GM23248 (cell line): Measurements from ENCODE around the gene RAD21L1. TPM values are rescaled to one million over a fixed set of nuclear protein-coding genes. Genes with fewer than 3 reads are reported as not detected.

Experiments used
- DNase-seq: peaks from one replicate; pipeline ENCODE4 v3.0.0-alpha.2; 2015
- H2AFZ ChIP-seq: fragments of 200-600 bp; sonication (generic); 2 replicates; pipeline ENCODE4 v1.6.1; 2016; ENCODE audit warnings: antibody characterized with exemption
- H3F3A ChIP-seq: fragments of 200-600 bp; sonication (generic); 2 replicates; pipeline ENCODE4 v1.6.1; 2016; ENCODE audit warnings: mild to moderate bottlenecking, antibody characterized with exemption, mixed run types; ENCODE audit not compliant: insufficient read depth
- H3K27ac ChIP-seq: fragments of 200-600 bp; sonication (generic); 2 replicates; pipeline ENCODE4 v1.5.1; 2016; ENCODE audit warnings: mild to moderate bottlenecking
- H3K27me3 ChIP-seq: fragments of 200-600 bp; sonication (generic); replicated peaks from 2 replicates; pipeline ENCODE4 v1.6.1; 2016; ENCODE audit warnings: mild to moderate bottlenecking; ENCODE audit not compliant: insufficient read depth
- H3K36me3 ChIP-seq: fragments of 200-600 bp; sonication (generic); 2 replicates; pipeline ENCODE4 v1.6.1; 2016; ENCODE audit warnings: low read depth, mild to moderate bottlenecking
- H3K4me1 ChIP-seq: fragments of 200-600 bp; sonication (generic); 2 replicates; pipeline ENCODE4 v1.6.1; 2016; ENCODE audit warnings: mild to moderate bottlenecking; ENCODE audit not compliant: insufficient read depth
- H3K4me2 ChIP-seq: fragments of 200-600 bp; sonication (generic); one replicate; pipeline ENCODE4 v1.6.1; 2016; ENCODE audit warnings: mild to moderate bottlenecking; ENCODE audit not compliant: unreplicated experiment
- H3K4me3 ChIP-seq: fragments of 200-600 bp; sonication (generic); 2 replicates; pipeline ENCODE4 v1.5.1; 2016; ENCODE audit warnings: mild to moderate bottlenecking
- H3K79me2 ChIP-seq: fragments of 200-600 bp; sonication (generic); 2 replicates; pipeline ENCODE4 v1.6.1; 2016; ENCODE audit warnings: mild to moderate bottlenecking; ENCODE audit not compliant: insufficient read depth
- H3K9ac ChIP-seq: fragments of 200-600 bp; sonication (generic); 2 replicates; pipeline ENCODE4 v1.6.1; 2016; ENCODE audit warnings: mild to moderate bottlenecking
- H3K9me2 ChIP-seq: fragments of 200-600 bp; sonication (generic); 2 replicates; pipeline ENCODE4 v1.6.1; 2016; ENCODE audit warnings: mixed run types, mild to moderate bottlenecking, moderate library complexity; ENCODE audit not compliant: insufficient read depth
- H3K9me3 ChIP-seq: fragments of 200-600 bp; sonication (generic); one replicate; pipeline ENCODE4 v1.6.1; 2017; ENCODE audit warnings: low read depth
- H4K20me1 ChIP-seq: fragments of 200-600 bp; sonication (generic); 2 replicates; pipeline ENCODE4 v1.6.0; 2016; ENCODE audit not compliant: insufficient read depth
- EZH2 ChIP-seq: fragments of 200-600 bp; sonication (generic); IDR thresholded peaks from 2 replicates; pipeline ENCODE4 v1.6.1; 2018; ENCODE audit warnings: antibody characterized with exemption, mild to moderate bottlenecking; ENCODE audit not compliant: insufficient read depth, poor library complexity, severe bottlenecking
- EZH2phosphoT487 ChIP-seq: fragments of 200-600 bp; sonication (generic); IDR thresholded peaks from 2 replicates; pipeline ENCODE4 v1.6.1; 2018; ENCODE audit warnings: antibody characterized with exemption, moderate library complexity, mild to moderate bottlenecking, low read depth; ENCODE audit not compliant: insufficient read depth
- WGBS, 2 experiments: methylation state at CpG; one replicate each; pipeline ENCODE4 v1.1.6; 2015 to 2017; ENCODE audit warnings: low lambda C conversion rate in 2 of 2, low coverage in 1 of 2; ENCODE audit errors: missing lambda C conversion rate in 2 of 2; 5-methylcytosine and 5-hydroxymethylcytosine counted together
- in situ Hi-C: fragments of 300-500 bp; cut with MboI; formaldehyde crosslinking; loops from 2 replicates; pipeline ENCODE4 v1.15.0; 2020
- polyA plus RNA-seq: library from polyadenylated mRNA; unstranded; fragments of >200 nt; fragmentation: Nextera tagmentation; extraction: Ambion mirVana; gene quantifications from 2 replicates; pipeline ENCODE4 v1.2.1, GENCODE V29; 2016
- total RNA-seq: library from RNA; depleted of rRNA; stranded (reverse); fragments of >200 nt; shearing (Covaris generic); gene quantifications from 2 replicates; pipeline ENCODE4 v1.2.3, GENCODE V29; 2014

RAD21L1 gene
- total and polyA plus RNA-seq, 2 experiments from 2014 or later: 0.16 TPM; not detected in 1

DNA sequence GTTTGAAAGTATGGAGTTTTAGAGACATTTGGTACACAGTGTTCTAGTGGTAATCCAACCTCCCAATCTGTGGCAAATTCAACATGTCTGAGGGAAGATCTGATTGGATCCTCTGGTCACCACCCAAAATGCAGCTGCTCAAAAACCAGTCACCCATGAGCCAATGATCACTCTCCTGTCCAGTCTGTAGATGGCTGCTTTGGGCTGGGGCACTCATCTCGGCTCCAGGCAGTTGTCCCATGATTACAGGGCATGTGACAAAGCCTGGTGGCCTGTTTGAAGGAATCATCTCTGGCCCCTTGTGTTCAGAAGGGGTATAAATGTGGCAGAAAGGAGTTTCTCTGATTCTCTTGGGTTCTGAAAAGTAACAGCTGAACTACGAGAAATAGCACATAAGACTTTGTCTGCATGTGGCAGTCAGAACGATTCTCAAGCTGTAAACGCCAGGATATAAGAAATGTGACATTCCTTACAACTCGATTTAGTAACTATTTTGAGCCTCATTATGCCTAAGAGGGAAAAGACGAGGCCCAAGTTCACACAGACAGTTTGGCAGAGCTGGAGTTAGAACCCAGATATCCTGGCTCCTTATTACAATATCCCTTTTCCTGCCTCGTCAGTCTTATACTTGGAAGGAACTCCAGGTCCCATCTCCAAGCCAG is 26.5 kb upstream of the RAD21L1 start:
- Histone ChIP-seq H3K27ac (no peak overlapping the region), H3K27me3 (peaks cover 29% of the 10 kb centered on the region), H3K4me3 (no peak overlapping the region), H2AFZ (no peak overlapping the region), H4K20me1 (no peaks in the 10 kb centered on the region), H3K4me1 (no peaks in the 10 kb centered on the region), H3K9ac (no peak overlapping the region), H3K4me2 (no peak overlapping the region), H3F3A (no peaks in the 10 kb centered on the region), H3K9me3 (no peaks in the 10 kb centered on the region), H3K79me2 (no peaks in the 10 kb centered on the region), H3K36me3 (no peaks in the 10 kb centered on the region), H3K9me2 (no peaks in the 10 kb centered on the region)
- in situ Hi-C loops: no loop called here
- 15 to 21% methylated on average over 7 of the region's 7 CpGs for WGBS, 2 experiments
- TF ChIP-seq EZH2phosphoT487: no peak
- no peak for DNase-seq

DNA sequence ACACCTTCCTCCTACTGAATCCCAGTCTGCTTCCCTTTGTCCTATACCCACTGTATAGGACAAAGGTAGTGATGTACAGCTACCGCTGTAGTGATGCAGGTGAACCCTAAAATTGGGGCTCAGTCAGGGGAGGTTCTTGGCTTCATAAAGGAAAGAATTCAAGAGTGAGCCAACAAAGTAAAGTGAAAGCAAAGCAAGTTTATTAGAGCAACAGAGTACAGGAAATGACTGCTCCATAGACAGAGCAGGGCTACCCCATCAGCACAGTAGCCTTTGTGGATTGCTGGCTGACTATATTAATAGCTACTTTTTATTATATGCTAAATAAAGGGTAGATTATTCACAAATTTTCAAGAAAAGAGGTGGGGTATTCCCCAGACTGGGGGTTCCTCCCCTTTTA is 25.9 kb upstream of the RAD21L1 start:
- H3F3A ChIP-seq: no peaks in the 10 kb centered on the region
- no peak overlapping the region for H2AFZ ChIP-seq
- H3K27ac ChIP-seq: no peak overlapping the region
- no peaks in the 10 kb centered on the region for H4K20me1 ChIP-seq
- H3K9me2 ChIP-seq: no peaks in the 10 kb centered on the region
- H3K4me3 ChIP-seq: no peak overlapping the region
- H3K27me3 ChIP-seq: peaks cover 29% of the 10 kb centered on the region
- H3K9me3 ChIP-seq: no peaks in the 10 kb centered on the region
- no peak overlapping the region for H3K4me2 ChIP-seq
- no peaks in the 10 kb centered on the region for H3K79me2 ChIP-seq
- H3K36me3 ChIP-seq: no peaks in the 10 kb centered on the region
- TF ChIP-seq EZH2: no peak
- no peak for TF ChIP-seq EZH2phosphoT487
- H3K9ac ChIP-seq: no peak overlapping the region
- DNase-seq: no peak
- WGBS, 2 experiments: 89 to 91% methylated on average over 1 of the region's 1 CpG
- no peaks in the 10 kb centered on the region for H3K4me1 ChIP-seq
- in situ Hi-C loops: loop anchor here (25.0 kb wide), 1 partner anchor 388 kb away; no protein-coding TSS in a partner anchor

DNA sequence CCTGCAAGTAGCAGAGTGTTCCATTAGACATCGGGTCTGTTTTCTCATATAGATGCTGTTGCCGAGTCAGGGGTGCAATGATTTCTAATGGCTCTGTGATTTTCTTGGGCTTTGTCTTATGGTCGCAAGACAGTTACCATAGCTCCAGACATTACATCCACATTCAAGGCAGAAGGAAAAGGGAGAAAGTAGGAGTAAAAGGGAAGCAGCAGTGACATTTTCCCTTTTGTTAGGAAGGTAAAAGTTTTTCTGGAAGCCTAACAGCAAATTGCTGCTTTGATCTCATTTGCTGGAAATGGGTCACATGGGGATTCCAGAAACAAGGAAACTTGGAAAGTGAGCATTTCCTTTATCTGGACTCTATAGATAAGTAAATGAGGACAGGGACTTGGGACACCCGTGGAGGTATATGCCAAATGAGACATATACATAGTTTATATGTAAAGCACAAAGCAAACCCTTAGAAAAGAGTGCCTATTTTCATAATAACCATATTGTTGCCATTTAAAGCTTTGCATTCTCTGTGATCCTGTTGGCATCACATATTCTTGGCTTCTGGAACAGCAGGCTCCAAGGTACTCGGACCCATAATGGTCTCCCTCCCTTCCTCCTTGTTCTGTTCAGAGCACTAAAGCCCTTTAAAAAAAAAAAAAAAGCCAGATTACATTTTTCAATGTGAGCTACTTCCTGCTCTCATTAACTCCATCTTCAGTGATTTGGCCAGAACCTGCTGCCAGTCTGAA is 22.9 kb upstream of the RAD21L1 start, which contains the start of gene C20orf202:
Gene C20orf202 (plus strand): TSS at position 693 of the 743 bp plus-strand sequence. CDS start 132 bp downstream, outside the sequence.
- Histone ChIP-seq H3K36me3 (no peaks in the 10 kb centered on the region), H4K20me1 (no peaks in the 10 kb centered on the region), H3K4me2 (no peak within 1 kb of the TSS), H3K4me3 (no peak within 1 kb of the TSS), H3K27ac (no peak within 1 kb of the TSS), H3K79me2 (no peaks in the 10 kb centered on the region), H3K9ac (no peak within 1 kb of the TSS), H3K27me3 (peaks cover 34% of the 10 kb centered on the region), H3K9me2 (no peaks in the 10 kb centered on the region), H3K4me1 (no peaks in the 10 kb centered on the region), H3K9me3 (no peaks in the 10 kb centered on the region), H3F3A (no peaks in the 10 kb centered on the region), H2AFZ (no peak within 1 kb of the TSS)
- TF ChIP-seq EZH2 (no peak), EZH2phosphoT487 (no peak)
- WGBS, 2 experiments: 44 to 50% methylated on average over 5 of the region's 5 CpGs
- DNase-seq: no peak
- in situ Hi-C loops: loop anchor here (25.0 kb wide), 1 partner anchor 391 kb away; no protein-coding TSS in a partner anchor

DNA sequence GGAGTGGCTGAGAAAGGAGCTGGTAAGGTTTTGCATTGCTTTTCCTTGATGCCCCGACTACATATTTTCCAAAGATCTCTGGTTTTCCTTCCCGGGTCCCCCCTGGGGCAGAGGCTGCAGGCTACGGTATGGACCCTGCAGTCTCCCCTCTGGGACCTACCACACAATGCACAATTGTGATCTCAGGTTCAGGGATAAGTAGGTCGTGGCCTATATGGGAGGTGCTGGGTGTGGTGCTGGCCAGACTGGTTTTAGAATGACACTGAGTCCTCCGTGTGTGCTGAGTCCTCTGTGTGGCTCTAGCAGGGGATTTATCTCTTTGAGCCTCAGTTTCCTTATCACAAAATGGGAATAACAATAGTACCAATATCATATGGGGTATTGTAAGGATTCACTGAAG is 22.2 kb upstream of the RAD21L1 start:
- TF ChIP-seq EZH2phosphoT487 (no peak), EZH2 (no peak)
- H3K9me3 ChIP-seq: no peaks in the 10 kb centered on the region
- no peak overlapping the region for H3K4me2 ChIP-seq
- no peaks in the 10 kb centered on the region for H4K20me1 ChIP-seq
- no peaks in the 10 kb centered on the region for H3K36me3 ChIP-seq
- DNase-seq: no peak
- in situ Hi-C loops: loop anchor here (25.0 kb wide), 1 partner anchor 391 kb away; no protein-coding TSS in a partner anchor
- no peak overlapping the region for H3K9ac ChIP-seq
- H3K4me1 ChIP-seq: no peaks in the 10 kb centered on the region
- H3K79me2 ChIP-seq: no peaks in the 10 kb centered on the region
- H3F3A ChIP-seq: no peaks in the 10 kb centered on the region
- H2AFZ ChIP-seq: no peak overlapping the region
- no peak overlapping the region for H3K4me3 ChIP-seq
- H3K27me3 ChIP-seq: peaks cover 40% of the 10 kb centered on the region
- 28 to 34% methylated on average over 5 of the region's 5 CpGs for WGBS, 2 experiments
- no peak overlapping the region for H3K27ac ChIP-seq
- H3K9me2 ChIP-seq: no peaks in the 10 kb centered on the region
